Occipital lobe (tissue), 2 donors: ENCODE results near the gene CIB4. TPM values are rescaled to one million over a fixed set of nuclear protein-coding genes. Genes with fewer than 3 reads are reported as not detected.

Experiments
- DNase-seq: peaks from one replicate; lab custom pipeline; 2025; lab: John Stamatoyannopoulos, UW
- total RNA-seq: library from RNA; depleted of rRNA; stranded (reverse); fragments of >200 nt; gene quantifications from one replicate; pipeline ENCODE4 v1.2.3, GENCODE V29; 2014

CIB4 gene
- total RNA-seq, 1 donor from 2014 or later: not detected

DNA sequence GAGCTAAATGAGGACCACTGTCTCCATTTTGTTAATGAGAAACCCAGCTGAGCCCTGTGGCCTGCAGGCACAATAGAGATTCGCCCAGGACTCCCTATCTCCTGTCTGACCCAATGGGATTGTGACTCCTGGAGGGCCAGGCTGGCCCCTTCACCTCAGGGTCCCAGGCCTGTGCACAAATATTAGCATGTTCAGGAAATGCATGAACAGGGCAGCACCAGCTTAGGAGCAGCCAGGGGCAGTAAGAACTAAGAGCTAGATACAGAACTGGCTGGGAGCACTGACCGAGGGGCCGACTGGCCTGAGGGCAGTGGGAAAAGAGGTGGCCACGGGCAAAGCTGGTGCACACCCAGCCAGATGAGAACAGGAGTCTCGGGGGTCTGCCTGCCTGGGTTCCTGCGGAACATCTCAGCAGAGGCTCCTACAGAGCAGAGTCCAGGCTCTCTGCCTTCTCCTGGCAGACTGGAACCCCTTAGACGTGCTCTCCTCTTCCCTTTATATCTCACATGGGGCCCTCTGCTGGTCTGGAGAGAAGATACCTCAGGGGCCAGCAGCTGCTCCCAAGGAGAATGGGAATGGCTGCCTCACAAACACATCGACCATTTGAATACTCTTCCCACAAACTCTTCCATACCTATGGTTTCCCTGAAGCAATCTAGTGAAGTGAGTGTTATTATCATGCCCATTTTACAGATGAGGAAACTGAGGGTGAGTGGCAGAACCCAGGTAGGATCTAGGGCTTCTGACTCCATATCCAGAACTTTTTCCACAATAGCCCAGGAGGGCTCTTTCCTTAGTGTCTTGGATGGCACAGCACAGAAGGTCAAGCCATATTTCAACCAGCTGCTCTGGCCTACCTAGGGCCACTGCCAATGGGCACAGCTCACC is 85.7 kb downstream of the CIB4 start:
- DNase-seq: no peak

DNA sequence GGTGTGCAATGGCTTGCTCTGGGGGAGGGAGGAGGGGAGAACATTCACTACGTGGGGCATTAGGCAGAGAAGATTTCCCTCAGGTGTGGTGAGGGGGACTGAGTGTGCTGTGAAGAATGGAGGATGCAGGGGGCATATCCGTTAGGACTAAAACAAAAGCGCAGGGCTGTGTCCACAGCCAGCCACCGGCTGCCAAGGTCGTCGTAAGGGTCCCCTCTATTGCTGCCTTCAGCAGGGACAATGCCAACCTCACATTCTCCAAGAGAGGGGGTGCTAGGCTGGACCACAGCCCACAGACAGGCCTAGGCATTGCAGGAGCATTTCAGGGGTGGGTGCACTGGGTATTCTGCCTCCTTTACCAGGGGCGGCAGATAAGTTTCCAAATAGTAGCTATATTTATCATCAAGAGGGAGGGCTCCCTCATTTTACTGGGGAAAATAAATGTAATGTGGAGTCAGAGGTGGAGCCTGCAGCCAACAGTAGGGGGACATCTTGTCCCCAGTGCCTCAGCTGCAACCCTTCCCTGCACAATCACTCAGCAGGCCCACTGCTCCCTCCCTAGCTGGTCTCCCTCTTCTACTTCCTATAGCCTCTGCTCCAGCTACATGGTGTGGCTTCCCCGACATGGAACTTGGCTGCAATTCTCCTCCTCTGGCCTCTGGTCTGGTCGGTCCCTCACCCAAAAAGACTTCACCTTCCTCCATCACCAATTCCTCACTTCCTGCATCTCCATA is 88.4 kb downstream of the CIB4 start:
- no peak for DNase-seq

DNA sequence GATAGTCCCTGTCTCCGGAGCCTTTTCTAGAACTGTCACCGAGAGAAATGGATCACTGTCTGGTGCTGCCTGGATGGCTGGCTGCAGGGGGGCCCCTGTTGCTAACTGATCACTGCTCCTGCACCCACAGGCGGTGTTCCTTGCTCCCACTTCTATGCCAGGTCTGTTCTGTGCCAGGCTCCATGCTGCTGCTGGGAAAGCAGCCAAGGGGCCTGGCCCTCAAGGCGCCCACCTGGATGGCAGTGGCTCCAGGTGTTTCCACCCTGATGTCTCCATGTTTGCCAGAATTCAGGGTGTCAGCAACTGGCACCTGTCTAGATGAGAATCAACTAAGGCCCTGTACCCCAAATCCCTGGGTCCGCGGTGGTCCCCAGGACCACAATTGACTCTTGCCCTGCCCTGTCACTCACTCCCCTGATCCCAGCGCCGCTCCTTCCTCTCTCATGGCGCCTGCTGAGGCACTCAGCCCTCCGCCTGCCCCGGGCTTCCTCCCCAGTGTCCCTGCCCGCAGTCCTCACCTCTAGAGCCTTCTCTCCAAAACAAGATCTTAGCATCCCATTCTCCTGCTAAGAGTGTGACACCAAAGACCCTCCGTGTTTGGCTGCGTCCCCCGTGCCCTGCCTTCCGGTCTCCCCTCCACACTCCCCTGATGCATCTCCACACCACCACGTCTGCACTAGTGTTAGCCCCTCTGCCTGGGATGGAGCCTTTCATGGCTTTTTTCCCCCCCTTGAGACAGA is 90.7 kb downstream of the CIB4 start:
- DNase-seq: no peak

DNA sequence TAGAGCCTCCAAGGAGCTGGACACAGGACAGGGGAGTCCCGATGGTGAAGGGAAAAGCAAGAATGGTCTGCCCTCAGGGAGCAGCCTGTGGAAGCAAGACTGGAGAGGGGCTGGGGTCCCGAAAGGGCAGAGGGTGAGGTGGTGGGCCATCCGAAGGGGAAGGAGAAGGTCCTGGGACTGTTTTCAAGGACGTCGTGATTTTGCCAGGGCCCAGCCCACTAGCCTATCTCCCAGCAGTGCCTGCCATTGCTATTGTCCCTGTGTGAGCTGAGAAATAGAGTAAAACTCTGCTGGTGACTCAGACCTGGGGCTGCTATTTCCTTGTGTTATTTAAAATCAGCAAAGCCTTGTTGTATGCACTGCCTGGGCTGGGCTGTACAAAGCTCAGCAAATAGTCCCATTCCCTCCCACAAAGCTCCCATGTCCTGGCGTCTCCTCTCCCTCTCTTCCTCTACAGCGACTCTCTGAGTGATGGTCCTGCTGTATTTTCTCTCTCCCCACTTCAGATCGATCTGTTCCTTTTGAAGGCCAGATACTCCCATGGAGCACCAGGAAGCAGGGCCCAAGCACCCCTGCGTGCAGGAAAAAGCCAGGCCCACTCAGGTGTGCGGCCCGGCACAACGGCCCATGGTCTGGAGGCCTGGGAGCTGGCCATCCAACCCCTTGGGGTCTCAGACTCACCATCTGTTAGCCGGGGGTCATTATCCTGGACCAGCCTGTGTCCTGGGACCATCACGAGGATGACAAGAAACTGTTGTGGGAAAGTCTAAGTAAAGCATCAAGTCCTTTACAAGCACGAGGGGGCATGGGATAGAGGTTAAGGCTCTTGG is 98.3 kb downstream of the CIB4 start:
- DNase-seq: no peak

DNA sequence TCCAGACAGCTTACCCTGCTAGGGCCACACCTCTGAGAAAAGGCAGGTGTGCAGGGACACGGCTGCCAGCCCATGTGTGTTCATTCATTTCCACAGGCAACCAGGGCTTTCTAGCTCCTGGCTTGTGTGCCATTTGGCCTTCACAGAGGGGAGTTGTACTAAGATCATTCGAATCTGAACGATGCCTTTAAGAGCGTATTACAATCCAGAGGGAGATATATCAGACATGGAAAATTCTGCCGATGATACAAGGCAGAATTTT is 99.0 kb downstream of the CIB4 start:
- no peak for DNase-seq

DNA sequence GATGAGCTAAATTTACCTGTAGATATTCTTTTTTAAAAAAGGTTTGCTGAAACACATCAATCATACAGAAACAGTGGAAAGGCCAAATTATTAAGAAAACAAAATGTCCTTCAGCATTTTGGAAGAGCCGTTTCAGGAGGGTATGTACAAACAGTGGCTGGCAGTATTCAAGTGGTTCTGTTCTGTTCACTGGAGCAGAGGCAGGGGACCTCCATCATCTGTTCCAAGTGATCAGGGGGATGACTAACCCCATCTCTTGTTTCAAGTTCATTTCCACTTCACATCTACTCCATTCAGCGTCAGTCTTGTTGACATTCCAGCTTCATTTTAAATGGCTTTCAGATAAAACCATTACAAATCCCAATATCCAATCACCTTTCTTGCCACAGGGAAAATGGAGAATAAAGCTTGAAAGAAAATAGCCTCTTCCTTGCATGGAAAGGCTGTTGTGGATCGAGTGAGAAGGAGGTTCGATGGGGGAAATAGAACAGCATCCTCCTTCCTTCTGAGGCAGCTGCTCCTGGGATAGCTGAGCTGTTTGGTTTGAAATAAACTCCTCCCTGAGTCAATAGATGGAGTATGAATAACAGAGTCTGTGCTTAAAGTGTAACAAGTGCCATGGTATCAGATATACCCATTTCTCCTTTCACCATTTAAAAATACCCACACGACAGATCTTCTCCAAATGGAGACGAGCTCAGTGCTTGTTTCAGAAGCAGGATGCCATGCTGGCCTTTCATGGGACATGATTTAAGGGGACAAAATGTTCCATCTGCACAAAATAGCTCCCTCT is 99.6 kb downstream of the CIB4 start:
- DNase-seq: no peak

DNA sequence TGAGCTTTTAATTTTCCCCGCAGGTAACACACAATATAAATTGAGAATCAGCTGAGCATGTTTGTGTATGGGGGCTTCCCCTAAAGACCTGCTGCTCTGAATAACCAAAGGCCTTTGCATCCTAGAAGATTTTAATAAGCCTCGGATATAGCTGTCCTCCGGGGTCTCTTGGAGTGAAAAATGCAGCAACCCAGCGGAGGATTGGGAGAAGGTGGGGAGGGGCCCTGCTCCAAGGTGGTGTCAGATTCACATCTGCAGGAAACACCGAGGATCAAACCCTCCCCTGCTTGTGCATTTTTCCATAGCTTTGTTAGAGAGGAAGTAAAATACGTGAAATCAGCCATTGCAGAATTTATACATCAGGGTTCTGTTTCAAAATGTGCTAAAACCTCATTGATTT is 100.2 kb downstream of the CIB4 start:
- DNase-seq: no peak

DNA sequence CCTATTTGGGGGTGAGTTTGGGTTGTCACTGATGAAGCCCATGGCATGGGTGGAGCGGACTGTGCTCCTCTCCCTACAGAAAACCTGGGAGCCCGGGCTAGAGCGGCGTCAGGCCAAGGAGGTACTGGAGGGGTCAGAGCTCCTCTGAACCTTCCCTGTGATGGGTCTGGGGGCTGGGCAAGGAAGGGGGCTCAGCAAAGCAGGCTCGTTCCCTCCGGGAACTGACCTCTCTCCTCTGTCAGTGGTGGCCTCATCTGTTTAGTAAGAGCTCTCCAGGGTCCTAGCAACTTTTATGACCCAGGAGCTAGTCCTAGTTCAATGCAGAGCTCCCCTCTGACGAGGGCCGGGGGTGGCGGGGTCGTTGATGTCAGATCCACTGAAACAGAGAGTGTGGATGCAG is 100.9 kb downstream of the CIB4 start:
- DNase-seq: no peak

DNA sequence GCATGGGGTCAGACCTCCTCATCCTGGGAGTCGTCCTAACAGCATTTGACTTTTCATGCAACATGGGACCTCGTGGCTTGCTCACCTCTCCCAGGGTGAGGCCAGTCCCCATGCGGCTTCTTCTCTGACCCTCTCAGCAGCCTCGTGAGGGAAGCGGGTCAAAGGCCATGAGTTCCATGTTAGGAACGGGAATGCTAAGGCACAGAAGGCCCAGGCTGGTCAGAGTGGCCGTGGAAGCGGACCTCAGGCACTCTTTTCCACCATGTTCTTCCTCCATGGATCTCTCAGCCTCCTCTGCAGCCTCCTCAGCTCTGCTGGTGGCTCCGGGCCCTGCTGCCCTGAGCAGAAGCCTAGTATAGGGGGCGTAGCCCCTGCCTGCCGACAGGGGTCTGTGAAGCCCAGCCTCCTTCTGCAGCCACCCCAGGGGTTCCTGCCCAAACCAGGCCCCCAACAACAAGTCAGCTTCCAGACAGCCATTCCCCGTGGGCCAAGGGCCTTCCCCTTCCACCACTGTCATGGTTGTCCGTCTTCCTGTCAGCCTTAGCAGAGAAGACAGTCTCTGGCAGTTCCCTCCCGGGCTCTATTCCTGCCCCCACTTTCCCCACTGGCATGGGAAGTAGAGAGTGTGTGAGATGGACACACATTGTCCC is 103.2 kb downstream of the CIB4 start:
- DNase-seq: no peak

DNA sequence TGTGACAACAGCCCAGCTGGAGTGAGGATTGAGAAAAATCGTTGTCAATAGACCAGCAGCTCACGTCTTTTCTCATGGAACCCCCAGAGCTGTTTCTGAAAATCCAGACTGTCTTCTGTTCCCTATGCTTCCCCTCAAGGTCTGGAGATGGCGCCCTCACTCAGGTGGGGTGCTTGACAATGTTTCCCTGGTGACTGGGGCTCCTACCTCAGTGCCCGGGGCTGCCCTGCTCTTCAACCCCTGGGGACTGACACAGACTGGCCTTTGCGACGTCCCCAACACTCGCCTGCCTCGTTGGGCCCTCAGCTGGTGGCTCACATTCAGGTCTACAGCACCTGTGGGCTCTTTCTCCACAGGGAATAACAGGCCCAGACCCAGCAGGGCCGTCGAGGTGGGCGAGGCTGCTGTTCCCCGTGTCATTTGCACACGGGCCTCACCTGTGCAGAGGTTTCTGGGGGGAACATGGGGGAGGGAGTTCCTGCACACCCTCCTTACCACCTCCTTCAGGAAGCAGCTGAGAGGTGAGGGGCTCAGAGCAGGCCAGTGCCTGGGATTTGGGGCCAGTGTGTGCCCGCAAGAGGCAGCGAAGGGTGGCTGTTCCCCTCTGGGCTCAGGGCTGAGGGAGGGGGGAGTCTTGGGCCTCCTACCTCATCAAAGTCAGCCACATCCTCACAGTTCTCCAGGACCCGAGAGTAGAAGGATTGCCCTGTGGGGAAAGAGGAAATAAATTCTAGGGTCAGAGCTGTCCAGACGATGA is 103.9 kb downstream of the CIB4 start:
- DNase-seq: no peak

DNA sequence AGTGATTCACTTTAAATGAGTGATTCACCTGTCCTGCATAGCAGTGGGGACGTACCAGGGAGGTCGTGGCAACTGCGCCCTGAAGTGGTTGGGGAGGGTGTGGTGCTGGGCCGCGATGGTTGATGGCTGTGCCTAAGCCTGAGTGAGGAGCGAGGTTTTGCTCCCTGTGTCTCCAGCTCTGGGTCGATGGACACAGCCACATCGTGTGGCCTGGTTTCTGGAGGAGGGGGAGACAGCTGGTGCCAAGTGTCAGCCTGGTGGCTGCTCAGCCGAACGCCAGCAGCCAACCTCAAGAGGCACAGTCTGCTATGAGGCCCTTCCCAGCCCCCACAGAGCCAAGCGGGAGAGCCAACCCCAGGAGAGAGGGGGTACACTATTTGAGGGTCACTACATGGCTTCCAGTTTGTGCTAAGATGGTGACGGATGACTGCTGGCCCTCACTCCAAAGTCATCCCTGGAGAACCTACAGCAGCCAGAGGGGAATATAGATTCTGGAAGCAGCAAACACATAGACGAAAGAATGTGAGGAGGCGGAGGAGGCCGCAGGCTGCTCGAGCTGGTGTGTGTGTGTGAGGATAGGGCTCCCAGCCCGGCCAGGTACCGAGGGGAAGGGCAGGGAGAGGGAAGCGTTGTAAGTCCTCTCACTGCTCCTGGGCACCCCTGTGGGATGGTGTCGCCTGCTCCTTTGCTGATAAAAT is 104.6 kb downstream of the CIB4 start:
- DNase-seq: no peak

DNA sequence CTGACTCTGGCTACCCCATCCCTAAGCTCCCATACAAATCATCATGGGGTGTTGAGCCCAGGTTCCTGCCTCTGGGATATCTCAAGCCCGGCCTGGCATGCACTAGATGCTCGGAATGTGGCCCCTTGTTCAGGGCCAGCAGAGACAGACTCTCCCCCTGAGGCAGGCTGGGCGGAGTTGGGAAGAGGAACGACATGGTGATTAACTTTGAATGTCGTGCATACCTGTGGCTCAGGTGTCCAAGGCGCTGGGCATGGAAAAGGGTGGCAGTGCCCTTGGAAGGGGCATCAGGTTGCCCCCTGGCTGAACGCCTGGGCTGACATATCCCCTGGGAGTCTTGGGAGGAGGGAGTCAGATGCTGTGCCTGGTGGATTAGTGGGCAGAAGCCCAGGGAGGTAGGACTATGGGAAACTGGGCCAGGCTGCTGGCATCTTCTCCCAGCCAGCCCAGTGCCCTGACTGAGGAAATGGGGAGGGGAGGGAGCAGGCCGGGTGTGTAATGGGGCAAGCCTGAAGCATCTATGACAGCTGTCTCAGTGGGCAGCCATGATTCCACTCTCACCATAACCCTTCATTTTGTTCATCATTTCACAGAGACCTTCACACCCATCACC is 105.4 kb downstream of the CIB4 start:
- no peak for DNase-seq

DNA sequence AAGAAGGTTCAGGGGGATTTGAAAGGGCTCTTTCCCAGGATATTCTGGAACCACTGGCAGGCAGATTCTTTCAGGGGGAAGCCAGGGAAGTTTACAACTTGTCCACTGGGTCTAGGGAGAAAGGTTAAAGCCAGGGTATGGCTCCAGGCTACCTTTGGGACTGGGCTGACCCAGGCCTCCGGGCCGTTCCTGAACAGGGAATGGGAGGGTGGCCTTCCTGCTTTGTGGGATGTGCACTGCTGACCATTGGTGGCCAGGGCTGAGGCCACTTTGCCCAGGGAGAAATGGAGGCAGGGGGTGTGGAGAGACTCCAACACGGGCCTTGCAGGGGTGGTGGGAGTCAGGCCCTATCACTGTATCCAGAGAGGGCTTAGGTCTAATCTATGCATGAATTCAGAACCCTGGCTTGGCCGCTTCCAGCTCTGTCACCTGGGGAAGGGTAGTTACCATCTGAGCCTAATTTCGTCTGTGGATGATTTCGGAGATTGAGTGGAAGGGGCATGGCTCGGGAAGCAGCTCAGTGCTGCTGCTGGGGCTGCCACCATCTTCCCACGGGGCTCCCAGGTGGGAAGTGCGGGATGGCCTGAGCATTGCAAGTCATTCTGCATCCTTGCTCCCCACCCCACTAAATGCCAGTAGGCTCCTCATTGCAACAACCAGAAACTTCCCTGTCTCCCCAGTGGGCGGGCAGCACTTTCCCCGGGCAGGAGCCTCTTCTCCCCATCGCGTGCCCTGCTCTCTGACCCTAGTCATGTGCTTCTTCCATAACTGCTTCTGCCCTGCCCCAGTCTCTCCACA is 106.1 kb downstream of the CIB4 start:
- DNase-seq: no peak

DNA sequence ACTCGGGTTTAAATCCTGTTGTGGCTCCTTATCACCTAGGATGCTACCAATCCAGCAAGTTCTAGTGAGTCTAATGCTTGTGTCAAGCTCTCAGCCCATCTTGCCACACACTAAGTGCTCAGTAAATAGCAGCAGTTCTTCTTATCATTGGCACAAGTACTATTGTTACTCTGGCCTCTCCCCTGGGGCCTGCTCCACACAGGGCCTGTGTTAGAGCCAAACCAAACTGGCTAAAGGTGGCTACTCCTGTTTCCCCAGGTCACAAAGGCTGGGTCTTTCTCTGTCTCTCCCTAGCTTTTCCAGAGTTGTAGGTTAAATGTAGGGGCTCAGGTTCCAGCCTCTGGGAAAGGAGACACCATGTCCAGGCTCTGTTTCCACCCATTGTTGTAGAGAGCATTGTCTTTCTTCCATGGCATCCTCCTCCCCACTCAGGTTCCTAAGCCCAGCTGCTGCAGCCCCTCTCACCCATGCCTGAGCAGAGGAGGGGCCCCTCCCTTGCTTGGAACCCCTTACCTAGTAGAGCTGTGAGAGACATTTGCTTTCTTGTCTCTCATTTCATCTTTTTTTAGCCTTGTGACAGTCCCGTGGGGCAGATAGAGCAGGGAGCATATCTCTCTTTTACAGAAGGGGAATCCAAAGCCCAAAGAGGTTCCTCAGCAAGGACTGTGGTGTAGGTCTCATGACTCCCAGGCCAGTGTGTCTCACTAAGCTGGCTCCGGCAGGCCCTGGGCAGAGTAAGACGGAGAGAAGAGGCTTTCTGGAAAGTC is 106.9 kb downstream of the CIB4 start:
- DNase-seq: no peak

DNA sequence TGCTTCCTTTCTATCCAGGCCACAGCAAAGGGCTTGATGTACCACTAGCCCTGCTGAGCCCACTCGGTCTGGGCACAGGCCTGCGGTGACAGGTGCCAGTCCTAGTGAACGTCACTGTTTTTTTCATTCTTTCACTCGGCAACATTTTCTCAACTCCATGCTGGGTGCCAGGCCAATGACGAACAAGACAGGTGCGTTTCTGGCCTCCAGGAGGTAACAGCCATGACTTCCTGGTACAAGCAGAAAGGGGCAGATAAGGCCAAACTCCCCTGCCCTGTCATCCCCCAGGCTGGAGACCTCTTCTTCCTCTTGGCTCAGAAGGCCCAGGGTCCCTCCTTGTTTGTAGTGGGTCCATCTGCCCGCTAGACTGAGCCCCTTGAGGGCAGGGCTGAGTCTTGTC is 107.5 kb downstream of the CIB4 start:
- no peak for DNase-seq

DNA sequence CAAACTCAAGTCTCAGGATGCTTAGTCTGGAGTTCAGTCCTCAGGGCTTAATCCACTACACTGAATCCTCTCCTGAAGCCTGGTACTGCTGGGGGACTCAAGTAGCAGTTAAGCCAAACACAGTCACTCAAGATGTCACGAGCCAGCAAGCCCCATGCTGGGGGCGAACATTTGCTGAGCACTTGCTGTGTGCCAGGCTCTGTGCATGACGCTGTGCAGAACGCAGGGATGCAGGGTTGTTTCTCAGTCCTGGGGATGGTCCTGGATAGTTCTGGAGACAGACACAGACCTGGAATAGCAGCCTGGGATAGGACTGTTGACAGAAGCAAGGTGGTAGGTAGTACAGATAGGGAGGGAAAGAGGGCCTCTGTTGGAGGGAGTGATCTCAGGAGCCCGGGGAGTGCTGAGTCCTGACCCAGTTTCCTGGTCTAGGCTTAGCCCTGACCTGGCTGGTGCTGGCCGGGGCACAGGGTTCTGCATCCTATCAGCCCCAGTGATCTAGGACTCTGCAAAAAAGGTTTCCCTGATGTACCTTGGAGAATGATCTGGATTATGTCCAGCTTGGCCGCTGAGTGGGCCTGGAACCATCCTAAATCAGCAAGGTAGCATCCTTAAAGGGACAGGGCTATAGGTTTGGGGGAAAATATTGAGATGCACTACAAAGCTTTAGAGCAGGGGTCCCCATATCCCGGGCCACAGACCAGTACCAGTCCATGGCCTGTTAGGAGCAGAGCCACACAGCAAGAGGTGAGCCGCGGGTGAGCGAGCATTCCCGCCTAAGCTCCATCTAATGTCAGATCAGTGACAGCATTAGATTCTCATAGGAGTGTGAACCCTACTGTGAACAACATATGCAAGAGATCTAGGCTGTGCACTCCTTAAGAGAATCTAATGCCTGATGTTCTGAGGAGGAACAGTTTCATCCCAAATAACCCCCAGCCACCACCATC is 108.6 kb downstream of the CIB4 start:
- no peak for DNase-seq
